Mesenchymal stem cell (in vitro differentiated cells and primary cell): ENCODE measurements around the gene SEMA5B.

Source experiments
- DNase-seq: peaks from one replicate; pipeline ENCODE4 v3.0.0-alpha.2; 2013
- H2AFZ ChIP-seq: one replicate; pipeline ENCODE4 v1.6.1; 2013; ENCODE audit warnings: low read depth, mild to moderate bottlenecking, control low read depth, inconsistent platforms, low read length, moderate library complexity
- H2AK5ac ChIP-seq: 2 replicates; pipeline ENCODE4 v1.6.1; 2013; ENCODE audit warnings: low read length, moderate library complexity, mild to moderate bottlenecking, inconsistent platforms; ENCODE audit not compliant: severe bottlenecking
- H2BK120ac ChIP-seq: one replicate; pipeline ENCODE4 v1.6.1; 2013; ENCODE audit warnings: low read depth, mild to moderate bottlenecking, inconsistent platforms, low read length, moderate library complexity
- H2BK12ac ChIP-seq, 2 experiments: one replicate each; pipeline ENCODE4 v1.6.1; 2013; ENCODE audit warnings: inconsistent platforms in 2 of 2, low read length in 2 of 2, mild to moderate bottlenecking in 2 of 2, moderate library complexity in 2 of 2, control low read depth in 1 of 2
- H2BK15ac ChIP-seq: one replicate; pipeline ENCODE4 v1.6.1; 2013; ENCODE audit warnings: mild to moderate bottlenecking, low read depth, inconsistent platforms; ENCODE audit not compliant: poor library complexity, severe bottlenecking
- H2BK5ac ChIP-seq: 2 replicates; pipeline ENCODE4 v1.6.1; 2013; ENCODE audit warnings: low read depth, mild to moderate bottlenecking, low read length, control low read depth, inconsistent platforms; ENCODE audit not compliant: poor library complexity, severe bottlenecking
- H3K14ac ChIP-seq, 2 experiments: one replicate each; pipeline ENCODE4 v1.6.1; 2013; ENCODE audit warnings: inconsistent platforms in 2 of 2, low read length in 2 of 2, control low read depth in 1 of 2, mild to moderate bottlenecking in 1 of 2, moderate library complexity in 1 of 2
- H3K18ac ChIP-seq, 2 experiments: one replicate each; pipeline ENCODE4 v1.6.1; 2013; ENCODE audit warnings: inconsistent platforms in 2 of 2, low read length in 2 of 2, control low read depth in 1 of 2, low read depth in 1 of 2, mild to moderate bottlenecking in 1 of 2
- H3K23ac ChIP-seq, 2 experiments: one replicate each; pipeline ENCODE4 v1.6.1; 2013; ENCODE audit warnings: inconsistent platforms in 2 of 2, low read length in 2 of 2, mild to moderate bottlenecking in 2 of 2, moderate library complexity in 2 of 2, control low read depth in 1 of 2
- H3K27ac ChIP-seq: 2 replicates; pipeline ENCODE4 v1.5.1; 2013; ENCODE audit warnings: mild to moderate bottlenecking, moderate library complexity, low read length, control low read depth, inconsistent platforms; ENCODE audit not compliant: poor library complexity, severe bottlenecking
- H3K27me3 ChIP-seq, 2 experiments: 2 replicates each; pipeline versions ENCODE4 v1.6.1 to v1.7.0; 2013; ENCODE audit warnings: low read length in 2 of 2, mild to moderate bottlenecking in 2 of 2, moderate library complexity in 2 of 2, control low read depth in 1 of 2, inconsistent platforms in 1 of 2; ENCODE audit not compliant: control insufficient read depth in 1 of 2, insufficient read depth in 1 of 2
- H3K36me3 ChIP-seq, 2 experiments: 2 replicates each; pipeline versions ENCODE4 v1.6.1 to v1.7.0; 2013; ENCODE audit warnings: low read length in 2 of 2, control low read depth in 1 of 2, inconsistent platforms in 1 of 2, low read depth in 1 of 2, mild to moderate bottlenecking in 1 of 2; ENCODE audit not compliant: insufficient read depth in 2 of 2, control insufficient read depth in 1 of 2
- H3K4ac ChIP-seq, 2 experiments: one replicate each; pipeline ENCODE4 v1.6.1; 2013; ENCODE audit warnings: inconsistent platforms in 2 of 2, low read length in 2 of 2, mild to moderate bottlenecking in 2 of 2, moderate library complexity in 2 of 2, control low read depth in 1 of 2, low read depth in 1 of 2
- H3K4me1 ChIP-seq: 2 replicates; pipeline ENCODE4 v1.6.1; 2013; ENCODE audit warnings: low read depth, low read length, control low read depth; ENCODE audit not compliant: control insufficient read depth, insufficient read depth
- H3K4me2 ChIP-seq: 2 replicates; pipeline ENCODE4 v1.6.1; 2013; ENCODE audit warnings: low read length, mild to moderate bottlenecking, inconsistent platforms; ENCODE audit not compliant: poor library complexity, severe bottlenecking
- H3K4me3 ChIP-seq, 2 experiments: 2 replicates each; pipeline versions ENCODE4 v1.5.1 to v1.7.0; 2013; ENCODE audit warnings: low read length in 2 of 2, mild to moderate bottlenecking in 2 of 2, control low read depth in 1 of 2, low read depth in 1 of 2; ENCODE audit not compliant: insufficient read depth in 1 of 2
- H3K79me1 ChIP-seq: replicated peaks from 2 replicates; pipeline ENCODE4 v1.6.1; 2013; ENCODE audit warnings: mild to moderate bottlenecking, control low read depth, low read length, inconsistent platforms; ENCODE audit not compliant: poor library complexity, severe bottlenecking
- H3K9ac ChIP-seq: 2 replicates; pipeline ENCODE4 v1.7.0; 2013; ENCODE audit warnings: mild to moderate bottlenecking, low read length, moderate library complexity
- H3K9me3 ChIP-seq: 2 replicates; pipeline ENCODE4 v1.7.0; 2013; ENCODE audit warnings: mild to moderate bottlenecking, low read length; ENCODE audit not compliant: control insufficient read depth
- H4K8ac ChIP-seq: one replicate; pipeline ENCODE4 v1.6.1; 2013; ENCODE audit warnings: inconsistent platforms, mild to moderate bottlenecking, low read length, moderate library complexity
- H4K91ac ChIP-seq: one replicate; pipeline ENCODE4 v1.6.1; 2013; ENCODE audit warnings: mild to moderate bottlenecking, low read length, inconsistent platforms
- WGBS: methylation state at CpG from one replicate; pipeline ENCODE4 v1.1.7; 2013; ENCODE audit warnings: mixed read lengths; 5-methylcytosine and 5-hydroxymethylcytosine counted together

Gene SEMA5B

GRCh38 chr3:123037015-123037375, 9.4 kb upstream of the SEMA5B start:
- Histone ChIP-seq H3K4me1 (no peaks in the 10 kb centered on the region), H4K8ac (no peak overlapping the region), H2AK5ac (no peak overlapping the region), H3K79me1 (no peaks in the 10 kb centered on the region), H3K23ac (no peak overlapping the region), H3K9me3 (no peaks in the 10 kb centered on the region), H3K4ac (no peak overlapping the region), H3K27ac (no peak overlapping the region), H3K4me2 (no peak overlapping the region), H2BK5ac (no peak overlapping the region), H2AFZ (no peak overlapping the region), H3K36me3 (no peaks in the 10 kb centered on the region), H2BK12ac (no peak overlapping the region), H3K18ac (no peak overlapping the region), H3K14ac (no peak overlapping the region), H4K91ac (no peak overlapping the region), H3K27me3 (peaks cover 43 to 76% of the 10 kb centered on the region in 2 experiments), H3K4me3 (no peak overlapping the region), H2BK15ac (no peak overlapping the region), H3K9ac (no peak overlapping the region), H2BK120ac (no peak overlapping the region)
- no peak for DNase-seq
- WGBS = 77% methylated on average over 3 of the region's 5 CpGs

GRCh38 chr3:123036352-123037014, 8.9 kb upstream of the SEMA5B start:
- Histone ChIP-seq H2AK5ac (no peak overlapping the region), H3K9ac (no peak overlapping the region), H3K4me2 (no peak overlapping the region), H2AFZ (no peak overlapping the region), H3K4ac (no peak overlapping the region), H3K79me1 (no peaks in the 10 kb centered on the region), H4K91ac (no peak overlapping the region), H3K4me1 (no peaks in the 10 kb centered on the region), H3K14ac (no peak overlapping the region), H3K4me3 (no peak overlapping the region), H3K23ac (no peak overlapping the region), H2BK12ac (no peak overlapping the region), H2BK15ac (no peak overlapping the region), H3K36me3 (no peaks in the 10 kb centered on the region), H2BK5ac (no peak overlapping the region), H4K8ac (no peak overlapping the region), H3K27me3 (peaks cover 43 to 76% of the 10 kb centered on the region in 2 experiments), H3K9me3 (no peaks in the 10 kb centered on the region), H3K27ac (no peak overlapping the region), H2BK120ac (no peak overlapping the region), H3K18ac (no peak overlapping the region)
- peak; percentile 61 for DNase-seq
- 86% methylated on average over 7 of the region's 8 CpGs for WGBS

GRCh38 chr3:123034996-123035395, 7.4 kb upstream of the SEMA5B start:
- H2BK12ac ChIP-seq = no peak overlapping the region
- peaks cover 47 to 78% of the 10 kb centered on the region in 2 experiments for H3K27me3 ChIP-seq
- H2AFZ ChIP-seq = no peak overlapping the region
- no peak overlapping the region for H3K18ac ChIP-seq
- no peak overlapping the region for H3K14ac ChIP-seq
- H3K23ac ChIP-seq = no peak overlapping the region
- no peak overlapping the region for H2BK120ac ChIP-seq
- H3K9me3 ChIP-seq = no peaks in the 10 kb centered on the region
- DNase-seq = no peak
- H2BK15ac ChIP-seq = no peak overlapping the region
- H4K91ac ChIP-seq = no peak overlapping the region
- no peak overlapping the region for H2BK5ac ChIP-seq
- no peak overlapping the region for H3K27ac ChIP-seq
- no peak overlapping the region for H4K8ac ChIP-seq
- no peaks in the 10 kb centered on the region for H3K79me1 ChIP-seq
- no peak overlapping the region for H3K4ac ChIP-seq
- H2AK5ac ChIP-seq = no peak overlapping the region
- no peak overlapping the region for H3K4me3 ChIP-seq
- no peak overlapping the region for H3K9ac ChIP-seq
- H3K4me1 ChIP-seq = no peaks in the 10 kb centered on the region
- no peaks in the 10 kb centered on the region for H3K36me3 ChIP-seq
- no peak overlapping the region for H3K4me2 ChIP-seq
- 82% methylated on average over 3 of the region's 3 CpGs for WGBS

- Histone ChIP-seq H3K23ac (no peak overlapping the region), H3K36me3 (no peaks in the 10 kb centered on the region), H3K4me2 (no peak overlapping the region), H4K91ac (no peak overlapping the region), H2BK15ac (no peak overlapping the region), H3K27ac (no peak overlapping the region), H2AFZ (no peak overlapping the region), H3K9me3 (no peaks in the 10 kb centered on the region), H3K4ac (no peak overlapping the region), H2BK5ac (no peak overlapping the region), H3K79me1 (no peaks in the 10 kb centered on the region), H2AK5ac (no peak overlapping the region), H3K14ac (no peak overlapping the region), H2BK120ac (no peak overlapping the region), H3K4me1 (no peaks in the 10 kb centered on the region), H2BK12ac (no peak overlapping the region), H3K9ac (no peak overlapping the region), H4K8ac (no peak overlapping the region), H3K27me3 (peaks cover 52 to 78% of the 10 kb centered on the region in 2 experiments), H3K18ac (no peak overlapping the region), H3K4me3 (no peak overlapping the region)
- WGBS = 89% methylated on average over 5 of the region's 5 CpGs
- DNase-seq = no peak
Observed at GRCh38 chr3:123034120-123034519, 6.6 kb upstream of the SEMA5B start.
